K562 (cell line): ENCODE measurements around the gene GRIA1. TPM values are rescaled to one million over a fixed set of nuclear protein-coding genes. Genes with fewer than 3 reads are reported as not detected.

Source experiments
- ZBTB40 ChIP-seq, 2 experiments: fragments of 450-650 bp in 1 of 2; sonication (generic) in 1 of 2; formaldehyde crosslinking in 1 of 2; IDR thresholded peaks; 2 replicates each; pipeline versions ENCODE4 v1.7.1 to v1.9.0; 2016 to 2022; ENCODE audit warnings: inconsistent platforms in 1 of 2, mild to moderate bottlenecking in 1 of 2, missing genetic modification reagents in 1 of 2
- polyA plus RNA-seq, 8 experiments: library from polyadenylated mRNA; depleted of rRNA in 4 of 8; stranded (reverse) in 5 of 8; unstranded in 3 of 8; fragments of >200 nt; fragmentation: Nextera tagmentation in 2 of 8; fragmentation: Illumina TruSeq in 1 of 8; extraction: Ambion mirVana in 2 of 8; extraction: Trizol in 1 of 8; gene quantifications; 2 replicates each; pipeline versions ENCODE4 v1.2.1 to v1.2.3, GENCODE V29; 2011 to 2014; ENCODE audit warnings: inconsistent platforms in 1 of 8, missing spikeins in 1 of 8
- total RNA-seq, 7 experiments: library from RNA; depleted of rRNA in 6 of 7; stranded (reverse); fragments of >200 nt in 6 of 7; fragmentation: Illumina TruSeq in 2 of 7; extraction: Trizol in 2 of 7; gene quantifications; 2 replicates each; pipeline versions ENCODE4 v1.2.1 to v1.2.3, GENCODE V29; 2011 to 2021; ENCODE audit warnings: low replicate concordance in 1 of 7

GRIA1 gene
- total and polyA plus RNA-seq, 9 of the 15 experiments (the other 6 are each of a cell fraction or from before 2014, with no cell fraction given) = not detected

DNA sequence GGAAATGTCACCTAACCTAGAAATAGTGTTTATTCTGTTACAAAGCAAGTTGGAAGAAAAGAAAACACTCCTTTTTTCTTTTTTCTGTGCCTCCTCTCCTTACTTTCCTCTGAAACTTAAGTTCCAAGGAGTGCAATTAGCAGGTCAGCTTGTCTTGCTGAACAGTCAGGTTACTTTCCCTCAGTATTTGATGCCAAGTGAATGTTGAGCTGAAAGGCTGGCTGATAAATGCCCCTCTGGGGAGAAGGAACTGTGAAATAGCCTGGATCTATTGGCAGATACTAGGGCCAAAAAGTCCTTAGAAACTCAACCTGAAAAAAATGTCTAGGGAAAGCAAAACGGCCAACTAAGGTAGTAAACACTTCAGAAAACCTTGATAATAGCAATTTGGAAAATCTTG, 43.6 kb downstream of the GRIA1 start (continued):
- TF ChIP-seq ZBTB40 (IDR thresholded peaks at IDR 0.05) = no peak
- no peak for TF ChIP-seq ZBTB40 (CRISPR knock-in tag; IDR thresholded peaks at IDR 0.05)
